GM12878 (cell line): ENCODE results near the gene TFB1M. TPM values are rescaled to one million over a fixed set of nuclear protein-coding genes. Genes with fewer than 3 reads are reported as not detected.
A peak's percentile ranks its signal among the peaks of the same experiment; 100 is the strongest.

Experiments
- BACH1 ChIP-seq: fragments of 450-650 bp; IDR thresholded peaks from 2 replicates; pipeline ENCODE4 v1.6.1; 2017; ENCODE audit warnings: mild to moderate bottlenecking, borderline replicate concordance
- CBFB ChIP-seq: IDR thresholded peaks from 2 replicates; pipeline ENCODE4 v1.6.1; 2016; ENCODE audit warnings: antibody characterized with exemption, low read depth
- CBX5 ChIP-seq: sonication (generic); IDR thresholded peaks from 2 replicates; pipeline ENCODE4 v1.6.1; 2016; ENCODE audit warnings: low read depth, moderate library complexity, mild to moderate bottlenecking, inconsistent platforms
- EZH2 ChIP-seq: IDR thresholded peaks from 2 replicates; pipeline ENCODE4 v1.6.1; 2012; ENCODE audit warnings: low read depth, mild to moderate bottlenecking, control low read depth, inconsistent platforms, low read length, borderline replicate concordance; ENCODE audit not compliant: control insufficient read depth
- FOS ChIP-seq: IDR thresholded peaks from 3 replicates; pipeline ENCODE4 v1.6.1; 2011; ENCODE audit warnings: borderline replicate concordance; ENCODE audit not compliant: insufficient read length; ENCODE audit errors: extremely low read depth
- MYB ChIP-seq: fragments of 150-350 bp; IDR thresholded peaks from 2 replicates; pipeline ENCODE4 v1.6.1; 2014; ENCODE audit warnings: mild to moderate bottlenecking, low read depth, low read length, borderline replicate concordance
- RAD21 ChIP-seq: IDR thresholded peaks from 2 replicates; pipeline ENCODE4 v1.6.1; 2011; ENCODE audit warnings: mild to moderate bottlenecking, low read depth, low read length, moderate library complexity; ENCODE audit not compliant: insufficient read depth
- SIN3A ChIP-seq: IDR thresholded peaks from 2 replicates; pipeline ENCODE4 v1.6.1; 2012; ENCODE audit warnings: low read depth, low read length, improper control_type of control experiment
- SRF ChIP-seq, 2 experiments: IDR thresholded peaks; 2 replicates each; pipeline ENCODE4 v1.6.1; 2011; ENCODE audit warnings: low read depth in 2 of 2, low read length in 2 of 2, mild to moderate bottlenecking in 1 of 2, moderate library complexity in 1 of 2
- SUPT20H ChIP-seq: IDR thresholded peaks from 2 replicates; pipeline ENCODE4 v1.6.1; 2011; ENCODE audit warnings: low read depth, mild to moderate bottlenecking, low read length, moderate library complexity, borderline replicate concordance; ENCODE audit not compliant: control insufficient read depth
- ZNF24 ChIP-seq: fragments of 450-650 bp; IDR thresholded peaks from 2 replicates; pipeline ENCODE4 v1.6.1; 2017; ENCODE audit warnings: antibody characterized with exemption, mild to moderate bottlenecking
- polyA plus RNA-seq, 11 experiments: library from polyadenylated mRNA; depleted of rRNA in 4 of 11; unstranded in 6 of 11; stranded (reverse) in 5 of 11; fragments of >200 nt; fragmentation: Nextera tagmentation in 4 of 11; fragmentation: Illumina TruSeq in 1 of 11; extraction: Ambion mirVana in 4 of 11; extraction: Trizol in 1 of 11; gene quantifications; 1 replicate in 1 of 11; 2 replicates in 10 of 11; pipeline versions ENCODE4 v1.2.1 to v1.2.3, GENCODE V29; 2011 to 2016; ENCODE audit warnings: inconsistent platforms in 2 of 11, missing spikeins in 2 of 11, low read depth in 1 of 11
- total RNA-seq, 4 experiments: library from RNA; depleted of rRNA in 3 of 4; stranded (reverse); fragments of >200 nt in 3 of 4; fragmentation: Illumina TruSeq in 1 of 4; extraction: Trizol in 1 of 4; gene quantifications; 2 replicates each; pipeline versions ENCODE4 v1.2.1 to v1.2.3, GENCODE V29; 2013 to 2021
- TF ChIP-seq, protein P1 (sequence below): fragments of 450-650 bp; IDR thresholded peaks from 2 replicates; pipeline ENCODE4 v1.6.1; 2017; ENCODE audit warnings: mild to moderate bottlenecking, low read depth, inconsistent platforms; ENCODE audit not compliant: poor library complexity, severe bottlenecking
- TF ChIP-seq, protein P2 (sequence below): fragments of 450-650 bp; IDR thresholded peaks from 2 replicates; pipeline ENCODE4 v1.6.1; 2016; ENCODE audit warnings: mild to moderate bottlenecking
- TF ChIP-seq, protein P3 (sequence below): fragments of 450-650 bp; formaldehyde crosslinking; IDR thresholded peaks from 2 replicates; pipeline ENCODE4 v1.4.0; 2020; ENCODE audit warnings: mild to moderate bottlenecking, moderate library complexity
- TF ChIP-seq, protein P4 (sequence below): fragments of 150-350 bp; IDR thresholded peaks from 2 replicates; pipeline ENCODE4 v1.6.1; 2016; ENCODE audit warnings: low read depth, low read length
- TF ChIP-seq, protein P5 (sequence below): IDR thresholded peaks from 2 replicates; pipeline ENCODE4 v1.6.1; 2012; ENCODE audit warnings: low read length, inconsistent platforms

The TFB1M gene
- total and polyA plus RNA-seq, 10 of the 15 experiments (the other 5 are each of a cell fraction or from before 2014, with no cell fraction given), result 29.9 to 117 (median 41.3) TPM

DNA sequence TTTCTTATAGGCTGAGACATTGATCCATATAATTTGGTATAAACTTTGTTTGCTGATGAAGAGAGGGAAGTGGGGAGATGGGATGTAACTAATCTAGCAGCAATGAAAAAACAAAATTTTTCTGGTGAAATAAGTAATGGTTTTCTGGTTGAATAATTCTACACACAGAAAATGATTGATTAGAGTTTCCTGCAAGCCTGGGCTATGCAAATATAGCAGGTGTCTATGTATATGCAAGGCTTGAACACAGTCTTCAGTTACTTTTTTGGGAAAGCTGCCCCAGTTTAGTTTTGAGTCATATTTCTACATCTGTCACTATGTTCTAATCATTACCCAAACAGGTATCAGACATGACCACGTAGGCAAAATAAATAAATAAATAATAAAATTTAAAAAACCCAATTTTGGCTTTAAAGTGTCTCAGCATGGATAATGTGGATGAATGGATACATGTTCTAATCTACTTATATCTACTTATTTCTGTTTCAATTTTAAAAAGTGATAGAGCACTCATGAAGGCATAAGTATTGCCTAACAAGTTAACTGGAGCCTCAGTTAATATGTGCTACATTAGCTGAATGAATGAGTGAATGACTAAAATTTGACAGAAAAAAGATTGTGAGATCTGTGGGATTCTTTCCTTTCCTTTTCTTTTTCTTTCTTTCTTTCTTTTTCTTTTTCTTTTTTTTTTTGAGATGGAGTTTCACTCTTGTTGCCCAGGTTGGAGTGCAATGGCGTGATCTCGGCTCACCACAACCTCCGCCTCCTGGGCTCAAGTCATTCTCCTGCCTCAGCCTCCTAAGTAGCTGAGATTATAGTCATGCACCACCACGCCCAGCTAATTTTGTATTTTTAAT is 37.2 kb upstream of the TFB1M start (continued):
- TF ChIP-seq, protein P1, sequence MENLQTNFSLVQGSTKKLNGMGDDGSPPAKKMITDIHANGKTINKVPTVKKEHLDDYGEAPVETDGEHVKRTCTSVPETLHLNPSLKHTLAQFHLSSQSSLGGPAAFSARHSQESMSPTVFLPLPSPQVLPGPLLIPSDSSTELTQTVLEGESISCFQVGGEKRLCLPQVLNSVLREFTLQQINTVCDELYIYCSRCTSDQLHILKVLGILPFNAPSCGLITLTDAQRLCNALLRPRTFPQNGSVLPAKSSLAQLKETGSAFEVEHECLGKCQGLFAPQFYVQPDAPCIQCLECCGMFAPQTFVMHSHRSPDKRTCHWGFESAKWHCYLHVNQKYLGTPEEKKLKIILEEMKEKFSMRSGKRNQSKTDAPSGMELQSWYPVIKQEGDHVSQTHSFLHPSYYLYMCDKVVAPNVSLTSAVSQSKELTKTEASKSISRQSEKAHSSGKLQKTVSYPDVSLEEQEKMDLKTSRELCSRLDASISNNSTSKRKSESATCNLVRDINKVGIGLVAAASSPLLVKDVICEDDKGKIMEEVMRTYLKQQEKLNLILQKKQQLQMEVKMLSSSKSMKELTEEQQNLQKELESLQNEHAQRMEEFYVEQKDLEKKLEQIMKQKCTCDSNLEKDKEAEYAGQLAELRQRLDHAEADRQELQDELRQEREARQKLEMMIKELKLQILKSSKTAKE, result peak; percentile 84
- TF ChIP-seq RAD21, result peak; percentile 24; the same call in 1 of the 2 replicates
- TF ChIP-seq, protein P2, sequence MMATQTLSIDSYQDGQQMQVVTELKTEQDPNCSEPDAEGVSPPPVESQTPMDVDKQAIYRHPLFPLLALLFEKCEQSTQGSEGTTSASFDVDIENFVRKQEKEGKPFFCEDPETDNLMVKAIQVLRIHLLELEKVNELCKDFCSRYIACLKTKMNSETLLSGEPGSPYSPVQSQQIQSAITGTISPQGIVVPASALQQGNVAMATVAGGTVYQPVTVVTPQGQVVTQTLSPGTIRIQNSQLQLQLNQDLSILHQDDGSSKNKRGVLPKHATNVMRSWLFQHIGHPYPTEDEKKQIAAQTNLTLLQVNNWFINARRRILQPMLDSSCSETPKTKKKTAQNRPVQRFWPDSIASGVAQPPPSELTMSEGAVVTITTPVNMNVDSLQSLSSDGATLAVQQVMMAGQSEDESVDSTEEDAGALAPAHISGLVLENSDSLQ, result peak; percentile 85
- TF ChIP-seq CBFB, result 0 out of 2 replicates have a peak, but pooled peaks have one; percentile 38
- TF ChIP-seq EZH2, result no peak
- no peak for TF ChIP-seq SUPT20H
- TF ChIP-seq MYB, result peak; percentile 55; the same call in 1 of the 2 replicates
- TF ChIP-seq, protein P3, sequence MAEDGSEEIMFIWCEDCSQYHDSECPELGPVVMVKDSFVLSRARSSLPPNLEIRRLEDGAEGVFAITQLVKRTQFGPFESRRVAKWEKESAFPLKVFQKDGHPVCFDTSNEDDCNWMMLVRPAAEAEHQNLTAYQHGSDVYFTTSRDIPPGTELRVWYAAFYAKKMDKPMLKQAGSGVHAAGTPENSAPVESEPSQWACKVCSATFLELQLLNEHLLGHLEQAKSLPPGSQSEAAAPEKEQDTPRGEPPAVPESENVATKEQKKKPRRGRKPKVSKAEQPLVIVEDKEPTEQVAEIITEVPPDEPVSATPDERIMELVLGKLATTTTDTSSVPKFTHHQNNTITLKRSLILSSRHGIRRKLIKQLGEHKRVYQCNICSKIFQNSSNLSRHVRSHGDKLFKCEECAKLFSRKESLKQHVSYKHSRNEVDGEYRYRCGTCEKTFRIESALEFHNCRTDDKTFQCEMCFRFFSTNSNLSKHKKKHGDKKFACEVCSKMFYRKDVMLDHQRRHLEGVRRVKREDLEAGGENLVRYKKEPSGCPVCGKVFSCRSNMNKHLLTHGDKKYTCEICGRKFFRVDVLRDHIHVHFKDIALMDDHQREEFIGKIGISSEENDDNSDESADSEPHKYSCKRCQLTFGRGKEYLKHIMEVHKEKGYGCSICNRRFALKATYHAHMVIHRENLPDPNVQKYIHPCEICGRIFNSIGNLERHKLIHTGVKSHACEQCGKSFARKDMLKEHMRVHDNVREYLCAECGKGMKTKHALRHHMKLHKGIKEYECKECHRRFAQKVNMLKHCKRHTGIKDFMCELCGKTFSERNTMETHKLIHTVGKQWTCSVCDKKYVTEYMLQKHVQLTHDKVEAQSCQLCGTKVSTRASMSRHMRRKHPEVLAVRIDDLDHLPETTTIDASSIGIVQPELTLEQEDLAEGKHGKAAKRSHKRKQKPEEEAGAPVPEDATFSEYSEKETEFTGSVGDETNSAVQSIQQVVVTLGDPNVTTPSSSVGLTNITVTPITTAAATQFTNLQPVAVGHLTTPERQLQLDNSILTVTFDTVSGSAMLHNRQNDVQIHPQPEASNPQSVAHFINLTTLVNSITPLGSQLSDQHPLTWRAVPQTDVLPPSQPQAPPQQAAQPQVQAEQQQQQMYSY (CRISPR knock-in tag), result no peak
- TF ChIP-seq, protein P4, sequence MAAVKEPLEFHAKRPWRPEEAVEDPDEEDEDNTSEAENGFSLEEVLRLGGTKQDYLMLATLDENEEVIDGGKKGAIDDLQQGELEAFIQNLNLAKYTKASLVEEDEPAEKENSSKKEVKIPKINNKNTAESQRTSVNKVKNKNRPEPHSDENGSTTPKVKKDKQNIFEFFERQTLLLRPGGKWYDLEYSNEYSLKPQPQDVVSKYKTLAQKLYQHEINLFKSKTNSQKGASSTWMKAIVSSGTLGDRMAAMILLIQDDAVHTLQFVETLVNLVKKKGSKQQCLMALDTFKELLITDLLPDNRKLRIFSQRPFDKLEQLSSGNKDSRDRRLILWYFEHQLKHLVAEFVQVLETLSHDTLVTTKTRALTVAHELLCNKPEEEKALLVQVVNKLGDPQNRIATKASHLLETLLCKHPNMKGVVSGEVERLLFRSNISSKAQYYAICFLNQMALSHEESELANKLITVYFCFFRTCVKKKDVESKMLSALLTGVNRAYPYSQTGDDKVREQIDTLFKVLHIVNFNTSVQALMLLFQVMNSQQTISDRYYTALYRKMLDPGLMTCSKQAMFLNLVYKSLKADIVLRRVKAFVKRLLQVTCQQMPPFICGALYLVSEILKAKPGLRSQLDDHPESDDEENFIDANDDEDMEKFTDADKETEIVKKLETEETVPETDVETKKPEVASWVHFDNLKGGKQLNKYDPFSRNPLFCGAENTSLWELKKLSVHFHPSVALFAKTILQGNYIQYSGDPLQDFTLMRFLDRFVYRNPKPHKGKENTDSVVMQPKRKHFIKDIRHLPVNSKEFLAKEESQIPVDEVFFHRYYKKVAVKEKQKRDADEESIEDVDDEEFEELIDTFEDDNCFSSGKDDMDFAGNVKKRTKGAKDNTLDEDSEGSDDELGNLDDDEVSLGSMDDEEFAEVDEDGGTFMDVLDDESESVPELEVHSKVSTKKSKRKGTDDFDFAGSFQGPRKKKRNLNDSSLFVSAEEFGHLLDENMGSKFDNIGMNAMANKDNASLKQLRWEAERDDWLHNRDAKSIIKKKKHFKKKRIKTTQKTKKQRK, result no peak
- TF ChIP-seq, protein P5, sequence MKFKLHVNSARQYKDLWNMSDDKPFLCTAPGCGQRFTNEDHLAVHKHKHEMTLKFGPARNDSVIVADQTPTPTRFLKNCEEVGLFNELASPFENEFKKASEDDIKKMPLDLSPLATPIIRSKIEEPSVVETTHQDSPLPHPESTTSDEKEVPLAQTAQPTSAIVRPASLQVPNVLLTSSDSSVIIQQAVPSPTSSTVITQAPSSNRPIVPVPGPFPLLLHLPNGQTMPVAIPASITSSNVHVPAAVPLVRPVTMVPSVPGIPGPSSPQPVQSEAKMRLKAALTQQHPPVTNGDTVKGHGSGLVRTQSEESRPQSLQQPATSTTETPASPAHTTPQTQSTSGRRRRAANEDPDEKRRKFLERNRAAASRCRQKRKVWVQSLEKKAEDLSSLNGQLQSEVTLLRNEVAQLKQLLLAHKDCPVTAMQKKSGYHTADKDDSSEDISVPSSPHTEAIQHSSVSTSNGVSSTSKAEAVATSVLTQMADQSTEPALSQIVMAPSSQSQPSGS, result peak; percentile 97
- no peak for TF ChIP-seq BACH1
- 0 out of 4 replicates have a peak, but pooled peaks of 1 of the 2 experiments have one; percentile 45 for TF ChIP-seq SRF (IDR thresholded peaks at IDR 0.05; ENCODE audit: low read depth in 2 of 2, low read length in 2 of 2)
- no peak for TF ChIP-seq FOS
- peak; percentile 72; the same call in 1 of the 2 replicates for TF ChIP-seq CBX5
- no peak for TF ChIP-seq SIN3A
- TF ChIP-seq ZNF24, result peak; percentile 83; the same call in 1 of the 2 replicates
